Measurements from ENCODE around the gene ZNF275.

The ZNF275 gene

GRCh38 chrX:153379971-153380581 is 46.1 kb downstream of the ZNF275 start:
- no peak for TF ChIP-seq CTCF (IDR thresholded peaks at IDR 0.05; ENCODE audit: low read depth, low read length, poor library complexity, severe bottlenecking)
- TF ChIP-seq EZH2phosphoT487 (IDR thresholded peaks at IDR 0.05; ENCODE audit: borderline replicate concordance, low read length), result no peak
- Histone ChIP-seq H3K9me3 (ENCODE audit: control insufficient read depth, insufficient read depth, low read length) (peaks cover 7% of the 10 kb centered on the region; the same call in 1 of the 2 replicates), H3K9me2 (replicated peaks; ENCODE audit: control insufficient read depth, low read length) (no peaks in the 10 kb centered on the region), H3K4me2 (ENCODE audit: low read length) (no peak overlapping the region), H3K79me2 (ENCODE audit: control insufficient read depth, low read length) (no peaks in the 10 kb centered on the region), H3F3A (ENCODE audit: control insufficient read depth, insufficient read depth) (no peaks in the 10 kb centered on the region), H3K27me3 (ENCODE audit: control insufficient read depth, low read length) (no peaks in the 10 kb centered on the region), H3K4me1 (ENCODE audit: control insufficient read depth, low read length) (no peaks in the 10 kb centered on the region), H3K27ac (ENCODE audit: low read depth, low read length) (no peak overlapping the region), H3K4me3 (ENCODE audit: low read length) (no peak overlapping the region), H3K36me3 (ENCODE audit: control insufficient read depth, low read length) (no peaks in the 10 kb centered on the region), H4K20me1 (ENCODE audit: control insufficient read depth, insufficient read depth, low read depth, low read length) (no peaks in the 10 kb centered on the region)

GRCh38 chrX:153380691-153381090 is 46.7 kb downstream of the ZNF275 start:
- Histone ChIP-seq H3K27me3 (ENCODE audit: control insufficient read depth, low read length) (no peaks in the 10 kb centered on the region), H3K9me3 (ENCODE audit: control insufficient read depth, insufficient read depth, low read length) (peaks cover 7% of the 10 kb centered on the region; the same call in 1 of the 2 replicates), H3K27ac (ENCODE audit: low read depth, low read length) (no peak overlapping the region), H4K20me1 (ENCODE audit: control insufficient read depth, insufficient read depth, low read depth, low read length) (no peaks in the 10 kb centered on the region), H3K79me2 (ENCODE audit: control insufficient read depth, low read length) (no peaks in the 10 kb centered on the region), H3K4me1 (ENCODE audit: control insufficient read depth, low read length) (no peaks in the 10 kb centered on the region), H3K36me3 (ENCODE audit: control insufficient read depth, low read length) (no peaks in the 10 kb centered on the region), H3K9me2 (replicated peaks; ENCODE audit: control insufficient read depth, low read length) (no peaks in the 10 kb centered on the region), H3F3A (ENCODE audit: control insufficient read depth, insufficient read depth) (no peaks in the 10 kb centered on the region), H3K4me2 (ENCODE audit: low read length) (no peak overlapping the region), H3K4me3 (ENCODE audit: low read length) (no peak overlapping the region)
- TF ChIP-seq EZH2phosphoT487 (IDR thresholded peaks at IDR 0.05; ENCODE audit: borderline replicate concordance, low read length) (no peak), CTCF (IDR thresholded peaks at IDR 0.05; ENCODE audit: low read depth, low read length, poor library complexity, severe bottlenecking) (no peak)

GRCh38 chrX:153381684-153382532 is 48.0 kb downstream of the ZNF275 start:
- Histone ChIP-seq H3K4me3 (ENCODE audit: low read length) (no peak overlapping the region), H3K9me2 (replicated peaks; ENCODE audit: control insufficient read depth, low read length) (no peaks in the 10 kb centered on the region), H3K27ac (ENCODE audit: low read depth, low read length) (no peak overlapping the region), H3F3A (ENCODE audit: control insufficient read depth, insufficient read depth) (no peaks in the 10 kb centered on the region), H3K27me3 (ENCODE audit: control insufficient read depth, low read length) (no peaks in the 10 kb centered on the region), H3K9me3 (ENCODE audit: control insufficient read depth, insufficient read depth, low read length) (peaks cover 7% of the 10 kb centered on the region; the same call in 1 of the 2 replicates), H3K4me1 (ENCODE audit: control insufficient read depth, low read length) (no peaks in the 10 kb centered on the region), H3K79me2 (ENCODE audit: control insufficient read depth, low read length) (no peaks in the 10 kb centered on the region), H3K36me3 (ENCODE audit: control insufficient read depth, low read length) (no peaks in the 10 kb centered on the region), H4K20me1 (ENCODE audit: control insufficient read depth, insufficient read depth, low read depth, low read length) (no peaks in the 10 kb centered on the region), H3K4me2 (ENCODE audit: low read length) (no peak overlapping the region)
- TF ChIP-seq EZH2phosphoT487 (IDR thresholded peaks at IDR 0.05; ENCODE audit: borderline replicate concordance, low read length) (no peak), CTCF (IDR thresholded peaks at IDR 0.05; ENCODE audit: low read depth, low read length, poor library complexity, severe bottlenecking) (no peak)
